ENCODE data around the gene MFN2.
"Not testable (repeated sequence)": the region's sequence is repeated elsewhere in the genome, so short reads cannot be mapped to it uniquely, and the experiment has no call there.

Gene MFN2

GRCh38 chr1:12019858-12020509 is 39.7 kb downstream of the MFN2 start:
- WGBS, 2 experiments = 15% methylated on average over 12 of the region's 12 CpGs
- H3K4me1 ChIP-seq (ENCODE audit: control insufficient read depth, insufficient read depth, low read length) = no peaks in the 10 kb centered on the region
- peak overlapping the region; percentile 72 for H3K4me3 ChIP-seq (ENCODE audit: insufficient read depth, low read depth, low read length)
- peak overlapping the region; percentile 86 for H3K27ac ChIP-seq (ENCODE audit: insufficient read depth, low read depth, low read length, poor library complexity, severe bottlenecking)
- H3K9me3 ChIP-seq (ENCODE audit: control insufficient read depth, low read length) = no peaks in the 10 kb centered on the region
- peaks cover 12% of the 10 kb centered on the region for H3K36me3 ChIP-seq (ENCODE audit: control insufficient read depth, insufficient read depth, low read length)
- no peaks in the 10 kb centered on the region for H3K27me3 ChIP-seq (ENCODE audit: control insufficient read depth, insufficient read depth, low read length, poor library complexity, severe bottlenecking)

GRCh38 chr1:12021616-12022015 is 41.4 kb downstream of the MFN2 start:
- H3K9me3 ChIP-seq (ENCODE audit: control insufficient read depth, low read length) = no peaks in the 10 kb centered on the region
- no peaks in the 10 kb centered on the region for H3K27me3 ChIP-seq (ENCODE audit: control insufficient read depth, insufficient read depth, low read length, poor library complexity, severe bottlenecking)
- no peak overlapping the region for H3K27ac ChIP-seq (ENCODE audit: insufficient read depth, low read depth, low read length, poor library complexity, severe bottlenecking)
- H3K4me3 ChIP-seq (ENCODE audit: insufficient read depth, low read depth, low read length) = no peak overlapping the region
- H3K4me1 ChIP-seq (ENCODE audit: control insufficient read depth, insufficient read depth, low read length) = no peaks in the 10 kb centered on the region
- WGBS, 2 experiments = 93 to 95% methylated on average over 9 of the region's 9 CpGs
- peaks cover 14% of the 10 kb centered on the region for H3K36me3 ChIP-seq (ENCODE audit: control insufficient read depth, insufficient read depth, low read length)

GRCh38 chr1:12022036-12022435 is 41.8 kb downstream of the MFN2 start:
- no peak overlapping the region for H3K4me3 ChIP-seq (ENCODE audit: insufficient read depth, low read depth, low read length)
- no peaks in the 10 kb centered on the region for H3K9me3 ChIP-seq (ENCODE audit: control insufficient read depth, low read length)
- H3K27ac ChIP-seq (ENCODE audit: insufficient read depth, low read depth, low read length, poor library complexity, severe bottlenecking) = no peak overlapping the region
- H3K36me3 ChIP-seq (ENCODE audit: control insufficient read depth, insufficient read depth, low read length) = peaks cover 16% of the 10 kb centered on the region
- 95 to 96% methylated on average over 14 of the region's 14 CpGs for WGBS, 2 experiments
- H3K4me1 ChIP-seq (ENCODE audit: control insufficient read depth, insufficient read depth, low read length) = no peaks in the 10 kb centered on the region
- no peaks in the 10 kb centered on the region for H3K27me3 ChIP-seq (ENCODE audit: control insufficient read depth, insufficient read depth, low read length, poor library complexity, severe bottlenecking)

GRCh38 chr1:12026586-12026985 is 46.3 kb downstream of the MFN2 start:
- H3K27me3 ChIP-seq (ENCODE audit: control insufficient read depth, insufficient read depth, low read length, poor library complexity, severe bottlenecking) = no peaks in the 10 kb centered on the region
- H3K27ac ChIP-seq (ENCODE audit: insufficient read depth, low read depth, low read length, poor library complexity, severe bottlenecking) = no peak overlapping the region
- H3K9me3 ChIP-seq (ENCODE audit: control insufficient read depth, low read length) = no peaks in the 10 kb centered on the region
- no peaks in the 10 kb centered on the region for H3K4me1 ChIP-seq (ENCODE audit: control insufficient read depth, insufficient read depth, low read length)
- H3K4me3 ChIP-seq (ENCODE audit: insufficient read depth, low read depth, low read length) = no peak overlapping the region
- H3K36me3 ChIP-seq (ENCODE audit: control insufficient read depth, insufficient read depth, low read length) = peaks cover 32% of the 10 kb centered on the region
- 94% methylated on average over 10 of the region's 10 CpGs for WGBS, 2 experiments

- WGBS, 2 experiments = 93 to 97% methylated on average over 8 of the region's 8 CpGs
- Histone ChIP-seq H3K27ac (ENCODE audit: insufficient read depth, low read depth, low read length, poor library complexity, severe bottlenecking) (no peak overlapping the region), H3K36me3 (ENCODE audit: control insufficient read depth, insufficient read depth, low read length) (peaks cover 23% of the 10 kb centered on the region), H3K9me3 (ENCODE audit: control insufficient read depth, low read length) (no peaks in the 10 kb centered on the region), H3K4me1 (ENCODE audit: control insufficient read depth, insufficient read depth, low read length) (no peaks in the 10 kb centered on the region), H3K4me3 (ENCODE audit: insufficient read depth, low read depth, low read length) (no peak overlapping the region), H3K27me3 (ENCODE audit: control insufficient read depth, insufficient read depth, low read length, poor library complexity, severe bottlenecking) (no peaks in the 10 kb centered on the region)
These were observed 48.0 kb downstream of the MFN2 start for GRCh38 chr1:12028248-12028647.

GRCh38 chr1:12028957-12029511 is 48.8 kb downstream of the MFN2 start:
- Histone ChIP-seq H3K4me3 (ENCODE audit: insufficient read depth, low read depth, low read length) (no peak overlapping the region), H3K9me3 (ENCODE audit: control insufficient read depth, low read length) (no peaks in the 10 kb centered on the region), H3K4me1 (ENCODE audit: control insufficient read depth, insufficient read depth, low read length) (no peaks in the 10 kb centered on the region), H3K27ac (ENCODE audit: insufficient read depth, low read depth, low read length, poor library complexity, severe bottlenecking) (no peak overlapping the region), H3K36me3 (ENCODE audit: control insufficient read depth, insufficient read depth, low read length) (peaks cover 23% of the 10 kb centered on the region), H3K27me3 (ENCODE audit: control insufficient read depth, insufficient read depth, low read length, poor library complexity, severe bottlenecking) (no peaks in the 10 kb centered on the region)
- WGBS, 2 experiments = 94 to 95% methylated on average over 19 of the region's 19 CpGs

- Histone ChIP-seq H3K36me3 (ENCODE audit: control insufficient read depth, insufficient read depth, low read length) (peaks cover 23% of the 10 kb centered on the region), H3K4me1 (ENCODE audit: control insufficient read depth, insufficient read depth, low read length) (no peaks in the 10 kb centered on the region), H3K27me3 (ENCODE audit: control insufficient read depth, insufficient read depth, low read length, poor library complexity, severe bottlenecking) (no peaks in the 10 kb centered on the region), H3K9me3 (ENCODE audit: control insufficient read depth, low read length) (no peaks in the 10 kb centered on the region), H3K4me3 (ENCODE audit: insufficient read depth, low read depth, low read length) (no peak overlapping the region), H3K27ac (ENCODE audit: insufficient read depth, low read depth, low read length, poor library complexity, severe bottlenecking) (no peak overlapping the region)
- WGBS, 2 experiments = 94 to 95% methylated on average over 32 of the region's 32 CpGs
These were observed 49.6 kb downstream of the MFN2 start for GRCh38 chr1:12029720-12030339.

GRCh38 chr1:12031039-12031980 is 51.1 kb downstream of the MFN2 start:
- no peaks in the 10 kb centered on the region for H3K4me1 ChIP-seq (ENCODE audit: control insufficient read depth, insufficient read depth, low read length)
- WGBS, 2 experiments = 84 to 86% methylated on average over 20 of the region's 20 CpGs
- no peak overlapping the region for H3K27ac ChIP-seq (ENCODE audit: insufficient read depth, low read depth, low read length, poor library complexity, severe bottlenecking)
- no peaks in the 10 kb centered on the region for H3K27me3 ChIP-seq (ENCODE audit: control insufficient read depth, insufficient read depth, low read length, poor library complexity, severe bottlenecking)
- H3K4me3 ChIP-seq (ENCODE audit: insufficient read depth, low read depth, low read length) = no peak overlapping the region
- H3K36me3 ChIP-seq (ENCODE audit: control insufficient read depth, insufficient read depth, low read length) = peaks cover 23% of the 10 kb centered on the region
- no peaks in the 10 kb centered on the region for H3K9me3 ChIP-seq (ENCODE audit: control insufficient read depth, low read length)

- Histone ChIP-seq H3K27ac (ENCODE audit: insufficient read depth, low read depth, low read length, poor library complexity, severe bottlenecking) (no peak overlapping the region), H3K27me3 (ENCODE audit: control insufficient read depth, insufficient read depth, low read length, poor library complexity, severe bottlenecking) (no peaks in the 10 kb centered on the region), H3K36me3 (ENCODE audit: control insufficient read depth, insufficient read depth, low read length) (peaks cover 17% of the 10 kb centered on the region), H3K4me3 (ENCODE audit: insufficient read depth, low read depth, low read length) (no peak overlapping the region), H3K9me3 (ENCODE audit: control insufficient read depth, low read length) (no peaks in the 10 kb centered on the region), H3K4me1 (ENCODE audit: control insufficient read depth, insufficient read depth, low read length) (no peaks in the 10 kb centered on the region)
- WGBS, 2 experiments = 93 to 94% methylated on average over 10 of the region's 10 CpGs
These were observed 51.9 kb downstream of the MFN2 start for GRCh38 chr1:12032161-12032621.

GRCh38 chr1:12033441-12033840 is 53.2 kb downstream of the MFN2 start:
- not testable (repeated sequence) for H3K27ac ChIP-seq (ENCODE audit: insufficient read depth, low read depth, low read length, poor library complexity, severe bottlenecking); H3K27me3 ChIP-seq (ENCODE audit: control insufficient read depth, insufficient read depth, low read length, poor library complexity, severe bottlenecking)
- WGBS, 2 experiments = 95 to 99% methylated on average over 5 of the region's 5 CpGs

More at GRCh38 chr1:12033441-12033840, 53.2 kb downstream of the MFN2 start:
- H3K36me3 ChIP-seq (ENCODE audit: control insufficient read depth, insufficient read depth, low read length) = peaks cover 11% of the 10 kb centered on the region
- H3K9me3 ChIP-seq (ENCODE audit: control insufficient read depth, low read length); H3K4me1 ChIP-seq (ENCODE audit: control insufficient read depth, insufficient read depth, low read length); H3K4me3 ChIP-seq (ENCODE audit: insufficient read depth, low read depth, low read length): not testable (repeated sequence)

Measured in ectodermal cell (in vitro differentiated cells).